HepG2 (cell line): Measurements from ENCODE around the gene CLASP2. TPM values are rescaled to one million over a fixed set of nuclear protein-coding genes. Genes with fewer than 3 reads are reported as not detected.

Experiments used
- ARID3A ChIP-seq: IDR thresholded peaks from 2 replicates; pipeline ENCODE4 v1.6.1; 2012; ENCODE audit warnings: low read depth, low read length, improper control_type of control experiment
- FOXA3 ChIP-seq: IDR thresholded peaks from 2 replicates; pipeline ENCODE4 v1.6.1; 2016; ENCODE audit warnings: missing genetic modification reagents, missing compliant biosample characterization
- FOXK2 ChIP-seq: fragments of 450-650 bp; IDR thresholded peaks from 2 replicates; pipeline ENCODE4 v1.6.1; 2016
- FOXP1 ChIP-seq, 2 experiments: fragments of 450-650 bp in 1 of 2; IDR thresholded peaks; 2 replicates each; pipeline ENCODE4 v1.6.1; 2017 to 2018; ENCODE audit warnings: antibody characterized with exemption in 1 of 2
- HHEX ChIP-seq: IDR thresholded peaks from 2 replicates; pipeline ENCODE4 v1.6.1; 2016; ENCODE audit warnings: control low read depth
- HNF4A ChIP-seq: sonication (generic); formaldehyde crosslinking; IDR thresholded peaks from 2 replicates; pipeline ENCODE4 v1.4.0; 2020; ENCODE audit warnings: missing genetic modification reagents
- ISL2 ChIP-seq: sonication (generic); formaldehyde crosslinking; IDR thresholded peaks from 2 replicates; pipeline ENCODE4 v1.5.0; 2020; ENCODE audit warnings: missing genetic modification reagents
- MAFK ChIP-seq, 2 experiments: IDR thresholded peaks in 1 of 2; conservative IDR thresholded peaks in 1 of 2; 2 replicates each; pipeline ENCODE4 v1.6.1; 2011; ENCODE audit warnings: improper control_type of control experiment in 2 of 2, low read length in 2 of 2
- NFIB ChIP-seq: sonication (generic); formaldehyde crosslinking; IDR thresholded peaks from 2 replicates; pipeline ENCODE4 v1.9.0; 2021; ENCODE audit warnings: missing genetic modification reagents, mild to moderate bottlenecking, borderline replicate concordance
- PAXIP1 ChIP-seq: sonication (generic); formaldehyde crosslinking; conservative IDR thresholded peaks from 2 replicates; pipeline ENCODE4 v1.4.0; 2020; ENCODE audit warnings: mild to moderate bottlenecking, missing genetic modification reagents, moderate library complexity
- PPARG ChIP-seq: conservative IDR thresholded peaks from 2 replicates; pipeline ENCODE4 v1.6.1; 2016; ENCODE audit warnings: missing biosample characterization, missing genetic modification reagents
- SOX5 ChIP-seq: IDR thresholded peaks from 2 replicates; pipeline ENCODE4 v1.6.1; 2016; ENCODE audit warnings: borderline replicate concordance
- SP140L ChIP-seq: sonication (generic); formaldehyde crosslinking; IDR thresholded peaks from 2 replicates; pipeline ENCODE4 v1.4.0; 2020; ENCODE audit warnings: missing genetic modification reagents, borderline replicate concordance
- SRY ChIP-seq: sonication (generic); formaldehyde crosslinking; IDR thresholded peaks from 2 replicates; pipeline ENCODE4 v1.8.0; 2022; ENCODE audit warnings: mild to moderate bottlenecking, missing genetic modification reagents
- USF2 ChIP-seq, 2 experiments: sonication (generic) in 1 of 2; formaldehyde crosslinking in 1 of 2; IDR thresholded peaks; 2 replicates each; pipeline versions ENCODE4 v1.5.1 to v1.6.1; 2011 to 2020; ENCODE audit warnings: borderline replicate concordance in 1 of 2, low read depth in 1 of 2, low read length in 1 of 2, mild to moderate bottlenecking in 1 of 2, missing genetic modification reagents in 1 of 2, moderate library complexity in 1 of 2
- ZBTB46 ChIP-seq: sonication (generic); formaldehyde crosslinking; IDR thresholded peaks from 2 replicates; pipeline ENCODE4 v1.4.0; 2020; ENCODE audit warnings: mild to moderate bottlenecking, missing genetic modification reagents, borderline replicate concordance
- ZFP62 ChIP-seq: sonication (generic); formaldehyde crosslinking; IDR thresholded peaks from 2 replicates; pipeline ENCODE4 v1.4.0; 2020; ENCODE audit warnings: missing genetic modification reagents
- ZNF430 ChIP-seq: sonication (generic); formaldehyde crosslinking; IDR thresholded peaks from 2 replicates; pipeline ENCODE4 v1.9.0; 2021; ENCODE audit warnings: mild to moderate bottlenecking, missing genetic modification reagents
- ZNF629 ChIP-seq: sonication (generic); formaldehyde crosslinking; conservative IDR thresholded peaks from 2 replicates; pipeline ENCODE4 v1.5.0; 2020; ENCODE audit warnings: missing genetic modification reagents
- ZNF720 ChIP-seq: sonication (generic); formaldehyde crosslinking; IDR thresholded peaks from 2 replicates; pipeline ENCODE4 v1.4.0; 2020; ENCODE audit warnings: missing genetic modification reagents
- ZSCAN12 ChIP-seq: sonication (generic); formaldehyde crosslinking; IDR thresholded peaks from 2 replicates; pipeline ENCODE4 v1.9.0; 2021; ENCODE audit warnings: mild to moderate bottlenecking, missing genetic modification reagents
- polyA plus RNA-seq, 8 experiments: library from polyadenylated mRNA; depleted of rRNA in 3 of 8; stranded (reverse) in 7 of 8; unstranded in 1 of 8; fragments of >200 nt; fragmentation: Illumina TruSeq in 4 of 8; extraction: Trizol in 4 of 8; gene quantifications; 2 replicates each; pipeline versions ENCODE4 v1.2.1 to v1.2.3, GENCODE V29; 2011 to 2016; ENCODE audit warnings: low read depth in 4 of 8, missing spikeins in 1 of 8, mixed read lengths in 1 of 8; ENCODE audit not compliant: insufficient read depth in 1 of 8
- total RNA-seq, 5 experiments: library from RNA; depleted of rRNA; stranded (reverse); fragments of >200 nt; fragmentation: Illumina TruSeq; extraction: Trizol; gene quantifications; 2 replicates each; pipeline ENCODE4 v1.2.3, GENCODE V29; 2016; ENCODE audit warnings: low read depth in 1 of 5

CLASP2 gene
- total and polyA plus RNA-seq, 2 of the 13 experiments (the other 11 are each of a cell fraction or from before 2014, with no cell fraction given): 15.7 to 34.8 TPM

GRCh38 chr3:33578325-33579177 is 139.5 kb downstream of the CLASP2 start (continued):
- TF ChIP-seq SRY (CRISPR knock-in tag) (no peak), ARID3A (peak; percentile 73), FOXA3 (CRISPR knock-in tag) (peak; percentile 53), ISL2 (peak; percentile 52; the same call in 1 of the 2 replicates), ZNF430 (CRISPR knock-in tag) (no peak), HHEX (CRISPR knock-in tag) (no peak), FOXK2 (no peak), USF2 (IDR thresholded peaks at IDR 0.05; ENCODE audit: low read depth, low read length) (no peak), USF2 (CRISPR knock-in tag; IDR thresholded peaks at IDR 0.05; ENCODE audit: borderline replicate concordance) (no peak), ZFP62 (no peak), MAFK (conservative IDR thresholded peaks at IDR 0.05 in 1 of 2, IDR thresholded peaks at IDR 0.05 in 1 of 2; ENCODE audit: low read length in 2 of 2) (peak in 1 of 2 experiments; percentile 32; a peak in 1 of 4 replicates), ZSCAN12 (CRISPR knock-in tag) (no peak), FOXP1 (IDR thresholded peaks at IDR 0.05) (no peak), FOXP1 (CRISPR knock-in tag; IDR thresholded peaks at IDR 0.05) (peak; percentile 49), SP140L (no peak), PPARG (CRISPR knock-in tag) (no peak), NFIB (no peak), ZNF629 (CRISPR knock-in tag) (0 out of 2 replicates have a peak, but pooled peaks have one; percentile 47), ZBTB46 (CRISPR knock-in tag) (no peak), SOX5 (CRISPR knock-in tag) (peak; percentile 81; the same call in 1 of the 2 replicates), PAXIP1 (peak; percentile 47), ZNF720 (CRISPR knock-in tag) (no peak), HNF4A (CRISPR knock-in tag) (0 out of 2 replicates have a peak, but pooled peaks have one; percentile 16)
